ENCODE measurements around the gene UGT3A1.

UGT3A1 gene

GRCh38 chr5:35904443-35905132 lies 86.6 kb downstream of the UGT3A1 start:
- DNase-seq, result no peak

- no peak for DNase-seq
Observed at GRCh38 chr5:35903631-35904203, 87.5 kb downstream of the UGT3A1 start.

- DNase-seq, result no peak
Observed at GRCh38 chr5:35902046-35902672, 89.0 kb downstream of the UGT3A1 start.
